Inflammatory macrophage treated with lipopolysaccharide for 4 hours (primary cell): ENCODE measurements around the gene SUSD3.
"Not testable (repeated sequence)": the region's sequence is repeated elsewhere in the genome, so short reads cannot be mapped to it uniquely, and the experiment has no call there.

ENCODE experiments used
- DNase-seq: peaks from one replicate; pipeline ENCODE4 v3.0.0-alpha.2; 2020

SUSD3 gene

GRCh38 chr9:93058355-93059010, at the start of gene SUSD3:
TSS of gene SUSD3 (plus strand) at chr9:93058701. CDS start at chr9:93058743, 42 bp downstream.
- peak; percentile 35 for DNase-seq

- no peak for DNase-seq
Observed at GRCh38 chr9:93009337-93010015, 49.0 kb upstream of the SUSD3 start.

GRCh38 chr9:93010056-93010455, 48.4 kb upstream of the SUSD3 start:
- no peak for DNase-seq

- DNase-seq = no peak
Observed at GRCh38 chr9:93010704-93011103, 47.8 kb upstream of the SUSD3 start.

GRCh38 chr9:93011114-93011513, 47.4 kb upstream of the SUSD3 start:
- no peak for DNase-seq

GRCh38 chr9:93012963-93013855, 45.3 kb upstream of the SUSD3 start:
- DNase-seq = no peak

GRCh38 chr9:93013856-93014582, 44.5 kb upstream of the SUSD3 start:
- DNase-seq = no peak

GRCh38 chr9:93015190-93015589, 43.3 kb upstream of the SUSD3 start:
- DNase-seq = not testable (repeated sequence)

- no peak for DNase-seq
Observed at GRCh38 chr9:93017621-93018020, 40.9 kb upstream of the SUSD3 start.

- DNase-seq = no peak
Observed at GRCh38 chr9:93020151-93020550, 38.4 kb upstream of the SUSD3 start.

GRCh38 chr9:93020771-93021670, 37.5 kb upstream of the SUSD3 start:
- DNase-seq = no peak

- DNase-seq = no peak
Observed at GRCh38 chr9:93022066-93022465, 36.4 kb upstream of the SUSD3 start.

- no peak for DNase-seq
Observed at GRCh38 chr9:93022721-93023520, 35.6 kb upstream of the SUSD3 start.

GRCh38 chr9:93023521-93023815, 35.0 kb upstream of the SUSD3 start:
- DNase-seq = no peak

GRCh38 chr9:93024646-93024910, 33.9 kb upstream of the SUSD3 start:
- DNase-seq = no peak

- no peak for DNase-seq
Observed at GRCh38 chr9:93024986-93025630, 33.4 kb upstream of the SUSD3 start.

- DNase-seq = no peak
Observed at GRCh38 chr9:93025736-93026135, 32.8 kb upstream of the SUSD3 start.

- DNase-seq = no peak
Observed at GRCh38 chr9:93026640-93027039, 31.9 kb upstream of the SUSD3 start.

GRCh38 chr9:93027750-93028149, 30.8 kb upstream of the SUSD3 start:
- no peak for DNase-seq

GRCh38 chr9:93028448-93029006, 30.0 kb upstream of the SUSD3 start:
- DNase-seq = peak; percentile 83
